Activated naive CD8-positive, alpha-beta T cell treated with anti-CD3 and anti-CD28 coated beads, Interleukin-2, amount 50 U/mL, for 24 hours (primary cell): ENCODE results near the gene SLC2A4RG.
"Not testable (repeated sequence)": the region's sequence is repeated elsewhere in the genome, so short reads cannot be mapped to it uniquely, and the experiment has no call there.

Experiments used
- ATAC-seq: fragments of 150-1000 bp; cut with Tn5 transposase; one replicate; pipeline ENCODE4 v1.10.0; 2021
- DNase-seq: peaks from one replicate; pipeline ENCODE4 v3.0.0; 2021
- H3K27ac Mint-ChIP-seq: one replicate; pipeline ENCODE4 v1.8.0; 2021; ENCODE audit warnings: mild to moderate bottlenecking, mixed read lengths
- H3K27me3 Mint-ChIP-seq: one replicate; pipeline ENCODE4 v1.8.0; 2021; ENCODE audit warnings: mixed read lengths
- H3K36me3 Mint-ChIP-seq: one replicate; pipeline ENCODE4 v1.8.0; 2021; ENCODE audit warnings: low read depth, mixed read lengths
- H3K4me1 Mint-ChIP-seq: one replicate; pipeline ENCODE4 v1.8.0; 2021; ENCODE audit warnings: mixed read lengths
- H3K4me3 Mint-ChIP-seq: one replicate; pipeline ENCODE4 v1.8.0; 2021; ENCODE audit warnings: mild to moderate bottlenecking, moderate library complexity, mixed read lengths
- H3K9me3 Mint-ChIP-seq: one replicate; pipeline ENCODE4 v1.8.0; 2021; ENCODE audit warnings: mixed read lengths

The SLC2A4RG gene

GRCh38 chr20:63704749-63705117 lies 34.8 kb upstream of the SLC2A4RG start:
- no peak for DNase-seq
- Mint-ChIP-seq H3K27ac (no peak overlapping the region), H3K9me3 (no peaks in the 10 kb centered on the region), H3K27me3 (no peaks in the 10 kb centered on the region), H3K4me1 (peaks cover 28% of the 10 kb centered on the region), H3K36me3 (peaks cover 20% of the 10 kb centered on the region), H3K4me3 (no peak overlapping the region)
- ATAC-seq = no peak

- Mint-ChIP-seq H3K27me3 (no peaks in the 10 kb centered on the region), H3K4me3 (peak overlapping the region; percentile 89), H3K27ac (peak overlapping the region; percentile 64), H3K4me1 (peaks cover 31% of the 10 kb centered on the region), H3K9me3 (no peaks in the 10 kb centered on the region), H3K36me3 (peaks cover 21% of the 10 kb centered on the region)
- no peak for DNase-seq
- no peak for ATAC-seq
Measured at GRCh38 chr20:63705232-63706026, 34.1 kb upstream of the SLC2A4RG start.

GRCh38 chr20:63706027-63706695 lies 33.4 kb upstream of the SLC2A4RG start:
- H3K9me3 Mint-ChIP-seq = no peaks in the 10 kb centered on the region
- peak overlapping the region; percentile 85 for H3K27ac Mint-ChIP-seq
- peaks cover 28% of the 10 kb centered on the region for H3K36me3 Mint-ChIP-seq
- no peaks in the 10 kb centered on the region for H3K27me3 Mint-ChIP-seq
- H3K4me3 Mint-ChIP-seq = peak overlapping the region; percentile 89
- peaks cover 36% of the 10 kb centered on the region for H3K4me1 Mint-ChIP-seq
- ATAC-seq (no peak), DNase-seq (no peak)

GRCh38 chr20:63706852-63707557 lies 32.6 kb upstream of the SLC2A4RG start:
- peaks cover 41% of the 10 kb centered on the region for H3K4me1 Mint-ChIP-seq
- ATAC-seq (peak; percentile 53), DNase-seq (peak; percentile 67)
- no peaks in the 10 kb centered on the region for H3K27me3 Mint-ChIP-seq
- peaks cover 33% of the 10 kb centered on the region for H3K36me3 Mint-ChIP-seq
- H3K27ac Mint-ChIP-seq = peak overlapping the region; percentile 85
- H3K9me3 Mint-ChIP-seq = no peaks in the 10 kb centered on the region
- peak overlapping the region; percentile 89 for H3K4me3 Mint-ChIP-seq

- Mint-ChIP-seq H3K4me3 (peak within 1 kb of the TSS; percentile 89), H3K9me3 (no peaks in the 10 kb centered on the region), H3K27me3 (no peaks in the 10 kb centered on the region), H3K27ac (peak within 1 kb of the TSS; percentile 85), H3K36me3 (peaks cover 40% of the 10 kb centered on the region), H3K4me1 (peaks cover 48% of the 10 kb centered on the region)
- DNase-seq (peak; percentile 89), ATAC-seq (peak; percentile 88)
Measured at GRCh38 chr20:63707558-63708300, 31.8 kb upstream of the SLC2A4RG start, which contains the start of the genes ARFRP1 and ZGPAT. Gene ARFRP1, minus strand, starts transcription at chr20:63707976. Its CDS starts 885 bp downstream, at chr20:63707091. Gene ZGPAT, plus strand, starts transcription at chr20:63708039. Its CDS starts 542 bp downstream, at chr20:63708581.

- DNase-seq (no peak), ATAC-seq (peak; percentile 4)
- H3K9me3 Mint-ChIP-seq = no peaks in the 10 kb centered on the region
- no peaks in the 10 kb centered on the region for H3K27me3 Mint-ChIP-seq
- peaks cover 42% of the 10 kb centered on the region for H3K36me3 Mint-ChIP-seq
- peak overlapping the region; percentile 81 for H3K4me3 Mint-ChIP-seq
- peaks cover 49% of the 10 kb centered on the region for H3K4me1 Mint-ChIP-seq
- peak overlapping the region; percentile 31 for H3K27ac Mint-ChIP-seq
Measured at GRCh38 chr20:63708301-63709148, 31.1 kb upstream of the SLC2A4RG start.

GRCh38 chr20:63709149-63709527 lies 30.4 kb upstream of the SLC2A4RG start:
- H3K4me1 Mint-ChIP-seq = peaks cover 52% of the 10 kb centered on the region
- no peaks in the 10 kb centered on the region for H3K27me3 Mint-ChIP-seq
- H3K36me3 Mint-ChIP-seq = peaks cover 40% of the 10 kb centered on the region
- DNase-seq = no peak
- no peak for ATAC-seq
- no peaks in the 10 kb centered on the region for H3K9me3 Mint-ChIP-seq
- peak overlapping the region; percentile 31 for H3K27ac Mint-ChIP-seq
- peak overlapping the region; percentile 81 for H3K4me3 Mint-ChIP-seq

GRCh38 chr20:63711085-63711645 lies 28.4 kb upstream of the SLC2A4RG start:
- ATAC-seq (no peak), DNase-seq (no peak)
- Mint-ChIP-seq H3K9me3 (peaks cover 4% of the 10 kb centered on the region), H3K27ac (no peak overlapping the region), H3K4me3 (no peak overlapping the region), H3K36me3 (peaks cover 51% of the 10 kb centered on the region), H3K4me1 (peaks cover 55% of the 10 kb centered on the region), H3K27me3 (no peaks in the 10 kb centered on the region)

- ATAC-seq (no peak), DNase-seq (no peak)
- peaks cover 55% of the 10 kb centered on the region for H3K36me3 Mint-ChIP-seq
- no peak overlapping the region for H3K27ac Mint-ChIP-seq
- no peaks in the 10 kb centered on the region for H3K27me3 Mint-ChIP-seq
- no peak overlapping the region for H3K4me3 Mint-ChIP-seq
- H3K4me1 Mint-ChIP-seq = peaks cover 54% of the 10 kb centered on the region
- peaks cover 4% of the 10 kb centered on the region for H3K9me3 Mint-ChIP-seq
Measured at GRCh38 chr20:63712191-63712590, 27.4 kb upstream of the SLC2A4RG start.

- H3K9me3 Mint-ChIP-seq = peaks cover 11% of the 10 kb centered on the region
- H3K4me3 Mint-ChIP-seq = no peak overlapping the region
- peaks cover 48% of the 10 kb centered on the region for H3K4me1 Mint-ChIP-seq
- ATAC-seq (no peak), DNase-seq (no peak)
- no peaks in the 10 kb centered on the region for H3K27me3 Mint-ChIP-seq
- H3K36me3 Mint-ChIP-seq = peaks cover 67% of the 10 kb centered on the region
- H3K27ac Mint-ChIP-seq = no peak overlapping the region
Measured at GRCh38 chr20:63714858-63715257, 24.7 kb upstream of the SLC2A4RG start.

- no peaks in the 10 kb centered on the region for H3K27me3 Mint-ChIP-seq
- peaks cover 11% of the 10 kb centered on the region for H3K9me3 Mint-ChIP-seq
- no peak for ATAC-seq
- H3K36me3 Mint-ChIP-seq = peaks cover 59% of the 10 kb centered on the region
- H3K4me1 Mint-ChIP-seq = peaks cover 34% of the 10 kb centered on the region
- no peak overlapping the region for H3K4me3 Mint-ChIP-seq
- H3K27ac Mint-ChIP-seq = peak overlapping the region; percentile 6
- no peak for DNase-seq
Measured at GRCh38 chr20:63718996-63719395, 20.6 kb upstream of the SLC2A4RG start.

GRCh38 chr20:63722967-63723622 lies 16.5 kb upstream of the SLC2A4RG start:
- Mint-ChIP-seq H3K4me1 (peaks cover 27% of the 10 kb centered on the region), H3K36me3 (peaks cover 53% of the 10 kb centered on the region), H3K9me3 (peaks cover 15% of the 10 kb centered on the region)
- H3K4me3 Mint-ChIP-seq, H3K27ac Mint-ChIP-seq, ATAC-seq, DNase-seq, H3K27me3 Mint-ChIP-seq: not testable (repeated sequence)
